ENCODE measurements around the gene EIF5. TPM values are rescaled to one million over a fixed set of nuclear protein-coding genes. Genes with fewer than 3 reads are reported as not detected.

EIF5 gene
- polyA plus RNA-seq, 1 donor (not counting 4 experiments of a cell fraction or from before 2014, with no cell fraction given): 221 TPM

DNA sequence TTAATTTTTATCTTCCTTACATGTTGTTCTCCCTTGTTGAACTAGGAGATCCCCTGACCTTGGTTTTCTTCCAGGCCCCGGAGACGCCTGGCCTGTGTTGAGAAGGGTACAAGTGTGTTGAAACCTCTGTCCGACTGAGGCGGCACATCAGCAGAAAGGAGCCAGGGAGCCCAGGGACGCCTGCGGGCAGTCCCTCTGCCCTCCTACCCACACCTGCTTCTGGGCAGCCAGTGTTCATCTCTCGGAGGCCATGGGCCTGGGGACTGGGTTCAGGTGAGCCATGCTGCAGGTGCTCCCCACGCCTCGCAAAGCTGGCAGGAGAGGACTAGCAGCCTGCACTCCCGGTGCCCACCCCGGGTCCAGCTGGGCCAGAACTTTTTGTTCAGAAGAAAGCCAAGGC, 39.9 kb upstream of the EIF5 start:
- H3K9me1 ChIP-seq (ENCODE audit: control insufficient read depth, extremely low read depth, insufficient read depth, low read length): no peaks in the 10 kb centered on the region
- H3K4me3 ChIP-seq (ENCODE audit: control insufficient read depth in 2 of 3, extremely low read depth in 1 of 3, insufficient read depth in 2 of 3, low read depth in 1 of 3, low read length in 3 of 3): no peak overlapping the region
- no peak overlapping the region for H3K27ac ChIP-seq (ENCODE audit: control insufficient read depth, insufficient read depth, low read length)
- H3K27me3 ChIP-seq (ENCODE audit: control insufficient read depth, extremely low read depth, insufficient read depth, low read length): peaks cover 7% of the 10 kb centered on the region
- H3K4me1 ChIP-seq (ENCODE audit: control insufficient read depth, extremely low read depth, insufficient read depth, low read length): no peaks in the 10 kb centered on the region
- H3K9ac ChIP-seq (ENCODE audit: control insufficient read depth, extremely low read depth, insufficient read depth, low read length): no peak overlapping the region
- dilution Hi-C loops (cut with MboI; ENCODE audit: extremely low pct_ligation_motif_present, low sequenced_read_pairs): no loop called here
- no peak overlapping the region for H3K4me2 ChIP-seq (ENCODE audit: control insufficient read depth, extremely low read depth, insufficient read depth, low read depth, low read length)
- no peaks in the 10 kb centered on the region for H3K79me2 ChIP-seq (ENCODE audit: control insufficient read depth, insufficient read depth, low read length)
- no peak for TF ChIP-seq EZH2 (IDR thresholded peaks at IDR 0.05; ENCODE audit: low read length)
- TF ChIP-seq, protein P1, sequence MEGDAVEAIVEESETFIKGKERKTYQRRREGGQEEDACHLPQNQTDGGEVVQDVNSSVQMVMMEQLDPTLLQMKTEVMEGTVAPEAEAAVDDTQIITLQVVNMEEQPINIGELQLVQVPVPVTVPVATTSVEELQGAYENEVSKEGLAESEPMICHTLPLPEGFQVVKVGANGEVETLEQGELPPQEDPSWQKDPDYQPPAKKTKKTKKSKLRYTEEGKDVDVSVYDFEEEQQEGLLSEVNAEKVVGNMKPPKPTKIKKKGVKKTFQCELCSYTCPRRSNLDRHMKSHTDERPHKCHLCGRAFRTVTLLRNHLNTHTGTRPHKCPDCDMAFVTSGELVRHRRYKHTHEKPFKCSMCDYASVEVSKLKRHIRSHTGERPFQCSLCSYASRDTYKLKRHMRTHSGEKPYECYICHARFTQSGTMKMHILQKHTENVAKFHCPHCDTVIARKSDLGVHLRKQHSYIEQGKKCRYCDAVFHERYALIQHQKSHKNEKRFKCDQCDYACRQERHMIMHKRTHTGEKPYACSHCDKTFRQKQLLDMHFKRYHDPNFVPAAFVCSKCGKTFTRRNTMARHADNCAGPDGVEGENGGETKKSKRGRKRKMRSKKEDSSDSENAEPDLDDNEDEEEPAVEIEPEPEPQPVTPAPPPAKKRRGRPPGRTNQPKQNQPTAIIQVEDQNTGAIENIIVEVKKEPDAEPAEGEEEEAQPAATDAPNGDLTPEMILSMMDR (optimal IDR thresholded peaks at IDR 0.05 in 1 of 3, IDR thresholded peaks at IDR 0.05 in 1 of 3, conservative IDR thresholded peaks at IDR 0.05 in 1 of 3; ENCODE audit: extremely low read depth in 1 of 3, insufficient read depth in 2 of 3, low read length in 3 of 3): no peak
- H3K36me3 ChIP-seq (ENCODE audit: control insufficient read depth in 2 of 2, extremely low read depth in 1 of 2, insufficient read depth in 2 of 2, low read length in 2 of 2): no peaks in the 10 kb centered on the region
- DNase-seq (ENCODE audit: low read depth, low spot score) (no peak), FAIRE-seq (no peak)
- H3K9me3 ChIP-seq (ENCODE audit: control insufficient read depth, low read depth, low read length): no peaks in the 10 kb centered on the region
- H4K20me1 ChIP-seq (ENCODE audit: control insufficient read depth, extremely low read depth, insufficient read depth, low read length): no peaks in the 10 kb centered on the region
- H2AFZ ChIP-seq (ENCODE audit: control insufficient read depth, low read length): no peak overlapping the region

DNA sequence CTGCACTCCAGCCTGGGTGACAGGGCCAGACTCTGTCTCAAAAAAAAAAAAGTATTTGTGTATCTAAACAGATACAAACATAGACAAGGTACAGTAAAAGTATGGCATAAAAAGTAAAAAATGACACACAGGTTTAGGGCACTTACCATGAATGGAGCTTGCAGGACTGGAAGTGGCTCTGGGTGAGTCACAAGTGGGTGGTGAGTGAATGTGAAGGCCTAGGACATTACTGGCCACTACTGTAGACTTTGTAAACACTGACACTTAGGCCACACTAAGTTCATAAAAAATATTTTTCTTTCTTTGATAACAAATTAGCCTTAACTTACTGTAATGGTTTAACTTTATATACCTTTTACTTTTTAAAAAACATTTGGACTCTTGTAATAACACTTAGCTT, 38.0 kb upstream of the EIF5 start:
- dilution Hi-C loops (cut with MboI; ENCODE audit: extremely low pct_ligation_motif_present, low sequenced_read_pairs): no loop called here
- H3K27me3 ChIP-seq (ENCODE audit: control insufficient read depth, extremely low read depth, insufficient read depth, low read length): peaks cover 3% of the 10 kb centered on the region
- TF ChIP-seq, protein P1 (optimal IDR thresholded peaks at IDR 0.05 in 1 of 3, IDR thresholded peaks at IDR 0.05 in 1 of 3, conservative IDR thresholded peaks at IDR 0.05 in 1 of 3; ENCODE audit: extremely low read depth in 1 of 3, insufficient read depth in 2 of 3, low read length in 3 of 3): no peak
- TF ChIP-seq EZH2 (IDR thresholded peaks at IDR 0.05; ENCODE audit: low read length): no peak
- no peak overlapping the region for H3K4me2 ChIP-seq (ENCODE audit: control insufficient read depth, extremely low read depth, insufficient read depth, low read depth, low read length)
- no peak overlapping the region for H3K27ac ChIP-seq (ENCODE audit: control insufficient read depth, insufficient read depth, low read length)
- H3K79me2 ChIP-seq (ENCODE audit: control insufficient read depth, insufficient read depth, low read length): no peaks in the 10 kb centered on the region
- DNase-seq (ENCODE audit: low read depth, low spot score) (no peak), FAIRE-seq (no peak)
- H3K9ac ChIP-seq (ENCODE audit: control insufficient read depth, extremely low read depth, insufficient read depth, low read length): no peak overlapping the region
- no peaks in the 10 kb centered on the region for H3K9me1 ChIP-seq (ENCODE audit: control insufficient read depth, extremely low read depth, insufficient read depth, low read length)
- H2AFZ ChIP-seq (ENCODE audit: control insufficient read depth, low read length): no peak overlapping the region
- no peaks in the 10 kb centered on the region for H3K36me3 ChIP-seq (ENCODE audit: control insufficient read depth in 2 of 2, extremely low read depth in 1 of 2, insufficient read depth in 2 of 2, low read length in 2 of 2)
- H3K4me1 ChIP-seq (ENCODE audit: control insufficient read depth, extremely low read depth, insufficient read depth, low read length): no peaks in the 10 kb centered on the region
- H3K9me3 ChIP-seq (ENCODE audit: control insufficient read depth, low read depth, low read length): no peaks in the 10 kb centered on the region
- H4K20me1 ChIP-seq (ENCODE audit: control insufficient read depth, extremely low read depth, insufficient read depth, low read length): no peaks in the 10 kb centered on the region
- H3K4me3 ChIP-seq (ENCODE audit: control insufficient read depth in 2 of 3, extremely low read depth in 1 of 3, insufficient read depth in 2 of 3, low read depth in 1 of 3, low read length in 3 of 3): no peak overlapping the region

All from keratinocyte (primary cell).